GM12801 (cell line): ENCODE results near the gene SH3BGRL3.

Experiments used
- CTCF ChIP-seq: IDR thresholded peaks from one replicate; pipeline ENCODE4 v1.5.1; 2011; ENCODE audit warnings: control low read depth; ENCODE audit not compliant: insufficient read length; ENCODE audit errors: extremely low read depth

SH3BGRL3 gene

GRCh38 chr1:26254404-26254803 is 25.5 kb upstream of the SH3BGRL3 start:
- TF ChIP-seq CTCF = no peak

GRCh38 chr1:26257222-26257621 is 22.7 kb upstream of the SH3BGRL3 start:
- no peak for TF ChIP-seq CTCF

GRCh38 chr1:26259005-26259404 is 20.9 kb upstream of the SH3BGRL3 start:
- no peak for TF ChIP-seq CTCF

- TF ChIP-seq CTCF = no peak
Observed at GRCh38 chr1:26259578-26259977, 20.3 kb upstream of the SH3BGRL3 start.

- no peak for TF ChIP-seq CTCF
Observed at GRCh38 chr1:26263212-26263611, 16.7 kb upstream of the SH3BGRL3 start.

- TF ChIP-seq CTCF = no peak
Observed at GRCh38 chr1:26265405-26265804, 14.5 kb upstream of the SH3BGRL3 start.

- no peak for TF ChIP-seq CTCF
Observed at GRCh38 chr1:26268290-26269197, 11.3 kb upstream of the SH3BGRL3 start.
